Ishikawa (cell line): ENCODE data around the gene MGA.

Source experiments
- CEBPB ChIP-seq: IDR thresholded peaks from 2 replicates; pipeline ENCODE4 v1.6.1; 2012
- CREB1 ChIP-seq: IDR thresholded peaks from 2 replicates; pipeline ENCODE4 v1.6.1; 2012; ENCODE audit warnings: low read depth
- EGR1 ChIP-seq: IDR thresholded peaks from 2 replicates; pipeline ENCODE4 v1.6.1; 2012
- EP300 ChIP-seq: IDR thresholded peaks from 2 replicates; pipeline ENCODE4 v1.6.1; 2012; ENCODE audit warnings: borderline replicate concordance
- NFIC ChIP-seq: IDR thresholded peaks from 2 replicates; pipeline ENCODE4 v1.6.1; 2012
- TAF1 ChIP-seq: IDR thresholded peaks from 2 replicates; pipeline ENCODE4 v1.6.1; 2012; ENCODE audit warnings: low read depth, mild to moderate bottlenecking
- TEAD4 ChIP-seq: IDR thresholded peaks from 2 replicates; pipeline ENCODE4 v1.6.1; 2012
- YY1 ChIP-seq: IDR thresholded peaks from 2 replicates; pipeline ENCODE4 v1.6.1; 2012; ENCODE audit warnings: low read depth
- TF ChIP-seq, protein P1 (sequence below): IDR thresholded peaks from 2 replicates; pipeline ENCODE4 v1.6.1; 2012; ENCODE audit warnings: low read depth, mild to moderate bottlenecking

DNA sequence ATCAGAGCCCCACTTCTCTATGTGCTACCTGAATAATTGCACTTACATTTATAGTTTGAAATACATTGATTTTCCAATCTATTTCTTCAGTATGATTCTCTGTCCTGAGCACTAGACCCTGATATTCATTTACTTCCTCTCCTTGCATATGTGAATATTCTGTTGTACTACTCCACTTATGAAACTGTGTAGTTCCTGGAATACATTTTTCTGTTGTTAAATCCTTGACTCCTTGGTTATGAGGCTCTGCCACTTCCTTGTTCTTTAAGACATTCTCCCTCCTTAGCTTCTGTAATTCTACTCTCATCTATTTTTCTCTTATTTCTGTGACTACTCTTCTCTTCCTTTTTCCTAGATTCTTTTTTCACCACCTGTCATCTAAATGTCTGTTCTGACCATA lies 12.9 kb upstream of the MGA start:
- no peak for TF ChIP-seq NFIC
- TF ChIP-seq TAF1: no peak
- no peak for TF ChIP-seq CREB1
- TF ChIP-seq CEBPB: no peak
- TF ChIP-seq EP300: no peak
- TF ChIP-seq, protein P1, sequence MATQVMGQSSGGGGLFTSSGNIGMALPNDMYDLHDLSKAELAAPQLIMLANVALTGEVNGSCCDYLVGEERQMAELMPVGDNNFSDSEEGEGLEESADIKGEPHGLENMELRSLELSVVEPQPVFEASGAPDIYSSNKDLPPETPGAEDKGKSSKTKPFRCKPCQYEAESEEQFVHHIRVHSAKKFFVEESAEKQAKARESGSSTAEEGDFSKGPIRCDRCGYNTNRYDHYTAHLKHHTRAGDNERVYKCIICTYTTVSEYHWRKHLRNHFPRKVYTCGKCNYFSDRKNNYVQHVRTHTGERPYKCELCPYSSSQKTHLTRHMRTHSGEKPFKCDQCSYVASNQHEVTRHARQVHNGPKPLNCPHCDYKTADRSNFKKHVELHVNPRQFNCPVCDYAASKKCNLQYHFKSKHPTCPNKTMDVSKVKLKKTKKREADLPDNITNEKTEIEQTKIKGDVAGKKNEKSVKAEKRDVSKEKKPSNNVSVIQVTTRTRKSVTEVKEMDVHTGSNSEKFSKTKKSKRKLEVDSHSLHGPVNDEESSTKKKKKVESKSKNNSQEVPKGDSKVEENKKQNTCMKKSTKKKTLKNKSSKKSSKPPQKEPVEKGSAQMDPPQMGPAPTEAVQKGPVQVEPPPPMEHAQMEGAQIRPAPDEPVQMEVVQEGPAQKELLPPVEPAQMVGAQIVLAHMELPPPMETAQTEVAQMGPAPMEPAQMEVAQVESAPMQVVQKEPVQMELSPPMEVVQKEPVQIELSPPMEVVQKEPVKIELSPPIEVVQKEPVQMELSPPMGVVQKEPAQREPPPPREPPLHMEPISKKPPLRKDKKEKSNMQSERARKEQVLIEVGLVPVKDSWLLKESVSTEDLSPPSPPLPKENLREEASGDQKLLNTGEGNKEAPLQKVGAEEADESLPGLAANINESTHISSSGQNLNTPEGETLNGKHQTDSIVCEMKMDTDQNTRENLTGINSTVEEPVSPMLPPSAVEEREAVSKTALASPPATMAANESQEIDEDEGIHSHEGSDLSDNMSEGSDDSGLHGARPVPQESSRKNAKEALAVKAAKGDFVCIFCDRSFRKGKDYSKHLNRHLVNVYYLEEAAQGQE: no peak
- no peak for TF ChIP-seq YY1
- no peak for TF ChIP-seq EGR1
- TF ChIP-seq TEAD4: no peak
